Hematopoietic multipotent progenitor cell treated with erythropoietin and hydrocortisone succinate and interleukin-3 and kit ligand, for 4 days (in vitro differentiated cells): ENCODE measurements around the gene TTLL9.

Source experiments
- DNase-seq: peaks from one replicate; pipeline ENCODE4 v3.0.0-alpha.2; 2015

Gene TTLL9

DNA sequence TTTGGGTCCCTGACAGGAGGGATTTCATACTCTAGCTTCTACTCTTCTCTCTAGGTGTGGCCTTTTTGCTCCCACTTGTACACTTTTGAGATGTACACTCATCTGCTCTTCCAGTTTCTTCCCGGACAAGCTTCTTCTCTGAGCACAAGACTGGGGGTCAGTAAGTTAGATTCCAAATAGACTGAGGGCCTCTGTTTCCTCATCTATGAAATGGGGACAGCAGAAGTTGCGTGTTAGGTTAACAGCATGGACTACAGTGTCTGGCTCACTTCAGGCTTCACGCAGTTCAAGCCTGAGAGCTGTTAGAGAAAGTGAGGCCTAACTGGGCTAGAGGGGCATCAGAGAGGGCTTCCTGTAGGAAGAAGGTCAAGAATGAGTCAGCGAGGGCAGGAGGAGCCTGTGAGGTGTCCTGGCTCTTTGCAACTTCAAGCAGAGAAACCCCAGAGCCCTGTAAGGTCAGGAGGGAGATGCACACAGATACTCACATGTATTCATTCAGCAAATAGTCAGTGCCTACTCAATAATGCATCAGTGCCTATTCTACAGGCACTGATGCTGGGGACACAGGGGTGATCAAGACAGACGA is 118.1 kb downstream of the TTLL9 start:
- DNase-seq = no peak

DNA sequence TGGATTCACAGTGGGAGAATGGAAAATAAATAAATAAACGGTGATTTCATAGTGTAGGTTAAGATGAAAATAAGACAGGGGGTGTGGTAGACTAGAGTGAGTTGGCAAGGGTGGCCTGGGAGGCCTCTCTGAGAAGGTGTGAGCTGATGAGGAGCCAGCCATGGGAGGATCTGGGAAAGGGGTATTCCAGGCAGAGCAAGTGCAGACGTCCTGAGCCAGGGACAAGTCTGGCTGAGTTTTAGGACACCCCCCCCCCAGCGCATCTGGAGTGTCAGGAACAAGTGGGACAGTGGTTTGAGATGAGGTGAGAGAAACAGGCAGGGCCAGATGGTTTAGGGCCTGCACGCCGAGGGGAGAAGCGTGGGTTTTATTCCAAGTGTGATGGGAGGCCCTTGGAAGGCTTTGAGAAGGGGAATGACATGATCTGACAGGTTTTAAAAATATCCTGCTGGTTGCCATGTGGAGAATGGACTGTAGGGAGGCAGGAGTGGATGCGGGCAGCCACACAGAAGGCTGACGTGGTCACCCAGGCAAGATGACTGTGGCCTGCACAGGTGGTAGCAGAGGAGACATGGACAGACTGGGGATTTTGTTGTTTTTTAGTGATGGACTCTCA is 118.7 kb downstream of the TTLL9 start:
- no peak for DNase-seq

DNA sequence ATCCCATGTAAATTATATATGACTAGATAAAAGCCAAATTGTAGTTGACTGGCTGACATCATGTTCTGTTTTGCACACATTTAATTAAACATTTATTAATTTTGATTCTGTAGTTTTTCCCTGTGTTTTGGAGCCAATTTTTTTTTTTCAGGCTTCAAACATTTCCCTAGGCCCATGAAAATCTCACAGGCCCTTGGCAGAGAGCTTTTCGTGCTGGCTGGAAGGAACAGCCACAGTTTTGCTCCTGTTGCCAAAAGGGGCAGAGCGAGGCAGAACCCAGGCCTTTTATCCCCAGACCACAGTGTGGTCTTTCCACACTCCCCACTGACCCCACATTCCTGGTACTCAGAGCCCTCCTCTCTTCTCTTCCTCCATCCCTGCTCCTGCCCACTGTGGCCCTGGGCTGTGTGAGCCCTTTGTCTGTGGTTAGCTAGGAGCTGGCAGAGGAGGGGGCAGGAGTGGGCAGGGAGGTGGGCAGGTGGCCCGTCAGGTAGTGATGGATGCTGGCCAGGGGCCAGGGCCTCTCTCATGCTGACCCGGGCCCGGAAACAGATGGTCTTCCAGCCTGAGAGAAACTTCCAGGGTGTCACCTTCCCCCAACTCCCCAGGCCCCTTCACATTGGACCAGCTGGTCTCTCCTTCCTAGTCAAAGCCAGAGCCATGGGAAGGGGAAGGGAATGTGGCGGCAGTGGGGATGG is 120.4 kb downstream of the TTLL9 start:
- no peak for DNase-seq

DNA sequence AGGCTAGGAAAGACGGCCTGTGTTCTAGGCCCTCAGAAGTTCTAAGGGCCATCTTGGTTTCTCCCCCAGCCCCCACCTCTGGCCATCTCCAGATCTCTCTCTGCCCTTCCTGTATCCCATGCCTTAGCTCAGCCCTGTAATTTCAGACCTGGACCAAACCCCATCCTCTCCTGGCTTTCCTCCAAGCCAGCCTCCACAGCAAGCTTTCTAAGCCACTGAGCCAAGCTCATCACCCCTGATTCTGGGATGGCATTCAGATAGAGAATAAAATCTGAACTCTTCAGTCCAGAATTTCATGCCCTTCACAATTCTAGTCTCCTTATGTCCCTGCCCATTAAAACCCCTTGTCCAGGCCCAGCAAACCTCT is 120.9 kb downstream of the TTLL9 start:
- no peak for DNase-seq

DNA sequence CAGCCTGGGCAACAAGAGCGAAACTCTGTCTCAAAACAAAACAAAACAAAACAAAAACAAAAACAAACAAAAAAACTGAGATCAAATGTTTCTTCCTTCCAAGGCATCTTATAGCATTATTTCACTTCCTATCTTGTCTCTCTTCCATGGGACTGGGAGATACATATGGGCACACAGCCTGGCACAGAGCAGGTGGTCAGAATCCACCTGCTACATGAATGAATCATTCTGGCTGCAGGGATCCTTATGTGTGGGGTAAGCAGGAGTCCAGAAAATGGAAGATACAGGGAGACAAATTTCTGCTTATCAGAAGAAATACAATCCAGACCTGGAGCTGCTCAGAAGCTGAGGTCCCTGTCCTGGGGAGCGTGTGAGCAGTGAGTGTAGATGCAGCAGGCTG is 121.7 kb downstream of the TTLL9 start:
- no peak for DNase-seq
